IPS-20b (cell line): Measurements from ENCODE around the gene STARD5.

Experiments
- H3K27ac ChIP-seq: one replicate; pipeline ENCODE4 v1.5.1; 2013; ENCODE audit warnings: low read length
- H3K27me3 ChIP-seq: 2 replicates; pipeline ENCODE4 v1.6.1; 2013; ENCODE audit warnings: mild to moderate bottlenecking, low read length, inconsistent platforms; ENCODE audit not compliant: insufficient read depth
- H3K36me3 ChIP-seq: 2 replicates; pipeline ENCODE4 v1.6.1; 2013; ENCODE audit warnings: low read depth, mild to moderate bottlenecking, inconsistent platforms, low read length, moderate library complexity; ENCODE audit not compliant: insufficient read depth
- H3K4me1 ChIP-seq: 2 replicates; pipeline ENCODE4 v1.6.1; 2013; ENCODE audit warnings: mild to moderate bottlenecking, control low read depth, inconsistent platforms, low read length, moderate library complexity; ENCODE audit not compliant: insufficient read depth
- H3K4me3 ChIP-seq: 2 replicates; pipeline ENCODE4 v1.5.1; 2013; ENCODE audit warnings: mild to moderate bottlenecking, low read length, inconsistent platforms
- H3K9ac ChIP-seq: 2 replicates; pipeline ENCODE4 v1.6.1; 2013; ENCODE audit warnings: low read depth, mild to moderate bottlenecking, inconsistent platforms, low read length, moderate library complexity
- H3K9me3 ChIP-seq: 2 replicates; pipeline ENCODE4 v1.6.1; 2013; ENCODE audit warnings: mild to moderate bottlenecking, low read depth, low read length, inconsistent platforms; ENCODE audit not compliant: insufficient read depth

STARD5 gene, protein sequence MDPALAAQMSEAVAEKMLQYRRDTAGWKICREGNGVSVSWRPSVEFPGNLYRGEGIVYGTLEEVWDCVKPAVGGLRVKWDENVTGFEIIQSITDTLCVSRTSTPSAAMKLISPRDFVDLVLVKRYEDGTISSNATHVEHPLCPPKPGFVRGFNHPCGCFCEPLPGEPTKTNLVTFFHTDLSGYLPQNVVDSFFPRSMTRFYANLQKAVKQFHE

DNA sequence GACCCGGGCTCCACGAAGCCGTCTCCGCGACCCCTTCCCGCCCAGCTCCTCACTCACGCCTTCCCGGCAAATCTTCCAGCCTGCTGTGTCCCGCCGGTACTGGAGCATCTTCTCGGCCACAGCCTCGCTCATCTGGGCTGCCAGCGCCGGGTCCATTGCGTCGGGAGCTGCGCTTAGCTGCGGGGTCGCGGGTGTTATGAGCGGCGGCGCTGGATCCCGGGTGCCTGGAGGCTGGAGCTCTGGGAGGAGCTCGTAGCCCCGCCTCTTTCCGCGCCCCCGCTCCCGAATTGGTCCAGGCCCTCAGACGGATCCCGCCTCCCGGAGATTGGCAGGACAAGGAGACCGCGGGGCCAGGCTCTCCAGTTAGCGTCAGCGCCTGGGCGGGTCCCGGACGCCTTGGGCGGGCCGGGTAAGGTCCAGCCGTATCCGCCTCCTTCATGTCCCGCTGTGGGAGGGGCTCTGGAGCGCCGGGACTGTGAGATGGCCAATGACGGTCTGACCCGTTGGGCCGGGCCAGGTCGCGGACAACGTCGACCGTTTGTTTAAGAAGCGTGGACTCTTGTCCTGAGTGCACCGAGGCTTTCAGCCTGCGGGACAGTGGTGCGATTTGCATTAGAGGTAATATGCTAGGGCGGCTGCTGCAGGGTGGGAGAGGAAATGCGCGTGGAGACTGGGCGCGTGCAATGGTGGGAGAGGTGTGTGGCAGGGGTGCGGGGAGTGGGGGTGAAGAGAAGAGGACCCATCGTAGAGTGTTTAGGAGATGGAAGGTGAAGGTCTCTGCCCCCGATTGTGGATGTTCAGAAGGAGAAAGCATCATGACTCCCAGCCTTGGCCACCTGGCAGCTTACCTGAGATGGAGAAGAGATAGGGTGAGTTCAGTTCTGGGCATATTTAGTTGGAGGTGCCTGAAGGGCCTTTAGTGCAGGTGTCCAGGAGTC, at the start of gene STARD5:
Gene STARD5 (minus strand): TSS at position 198 of the 938 bp plus-strand sequence. CDS start 42 bp downstream, at position 156.
- Histone ChIP-seq H3K9ac (peak within 1 kb of the TSS; percentile 84; the same call in 1 of the 2 replicates), H3K27ac (no peak within 1 kb of the TSS), H3K4me3 (peak within 1 kb of the TSS; percentile 95), H3K36me3 (peaks cover 8% of the 10 kb centered on the region; the same call in 1 of the 2 replicates), H3K9me3 (no peaks in the 10 kb centered on the region), H3K4me1 (no peaks in the 10 kb centered on the region), H3K27me3 (peaks cover 7% of the 10 kb centered on the region)

DNA sequence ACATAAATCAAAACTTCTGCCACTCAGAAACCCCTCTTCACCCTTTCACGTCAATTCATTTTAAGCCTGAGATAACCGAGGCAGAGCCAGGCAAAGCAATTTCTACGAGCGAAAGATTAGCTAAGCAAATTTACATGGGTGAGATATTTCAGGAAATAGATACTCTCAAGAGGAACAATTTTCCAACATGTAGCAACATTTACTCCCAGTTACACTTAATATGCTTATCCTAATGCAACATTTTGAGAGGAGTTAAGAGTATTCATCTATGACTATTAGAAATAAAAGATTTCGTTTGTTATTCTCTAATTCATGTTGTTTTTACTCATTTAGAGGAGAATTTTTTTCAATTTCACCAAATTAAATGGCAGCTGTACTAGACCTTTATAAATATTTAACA, 49.2 kb upstream of the STARD5 start:
- Histone ChIP-seq H3K36me3 (no peaks in the 10 kb centered on the region), H3K4me1 (no peaks in the 10 kb centered on the region), H3K9me3 (no peaks in the 10 kb centered on the region), H3K4me3 (no peak overlapping the region), H3K9ac (no peak overlapping the region), H3K27ac (no peak overlapping the region), H3K27me3 (no peaks in the 10 kb centered on the region)

DNA sequence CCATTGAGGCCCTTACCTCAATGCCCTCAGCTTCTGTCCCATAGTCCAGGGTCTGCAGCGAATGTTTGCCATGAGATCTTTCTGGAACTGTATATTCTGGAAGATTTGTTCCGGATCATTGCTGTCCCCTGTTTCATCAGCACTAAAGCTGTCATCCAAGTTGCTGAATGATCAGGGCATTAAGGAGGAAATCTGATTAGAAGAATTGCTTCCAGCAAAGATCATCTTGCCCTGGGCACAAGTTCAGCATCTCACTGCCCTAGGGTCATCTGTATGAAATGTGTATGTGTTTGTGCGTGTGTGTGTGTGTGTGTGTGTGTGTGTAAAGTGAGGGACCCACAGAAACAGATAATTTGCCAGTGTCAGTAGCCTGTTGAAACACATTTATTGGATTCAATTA, 48.6 kb upstream of the STARD5 start:
- no peak overlapping the region for H3K27ac ChIP-seq
- H3K27me3 ChIP-seq = no peaks in the 10 kb centered on the region
- H3K36me3 ChIP-seq = no peaks in the 10 kb centered on the region
- H3K9ac ChIP-seq = no peak overlapping the region
- H3K4me1 ChIP-seq = no peaks in the 10 kb centered on the region
- H3K4me3 ChIP-seq = no peak overlapping the region
- H3K9me3 ChIP-seq = no peaks in the 10 kb centered on the region

DNA sequence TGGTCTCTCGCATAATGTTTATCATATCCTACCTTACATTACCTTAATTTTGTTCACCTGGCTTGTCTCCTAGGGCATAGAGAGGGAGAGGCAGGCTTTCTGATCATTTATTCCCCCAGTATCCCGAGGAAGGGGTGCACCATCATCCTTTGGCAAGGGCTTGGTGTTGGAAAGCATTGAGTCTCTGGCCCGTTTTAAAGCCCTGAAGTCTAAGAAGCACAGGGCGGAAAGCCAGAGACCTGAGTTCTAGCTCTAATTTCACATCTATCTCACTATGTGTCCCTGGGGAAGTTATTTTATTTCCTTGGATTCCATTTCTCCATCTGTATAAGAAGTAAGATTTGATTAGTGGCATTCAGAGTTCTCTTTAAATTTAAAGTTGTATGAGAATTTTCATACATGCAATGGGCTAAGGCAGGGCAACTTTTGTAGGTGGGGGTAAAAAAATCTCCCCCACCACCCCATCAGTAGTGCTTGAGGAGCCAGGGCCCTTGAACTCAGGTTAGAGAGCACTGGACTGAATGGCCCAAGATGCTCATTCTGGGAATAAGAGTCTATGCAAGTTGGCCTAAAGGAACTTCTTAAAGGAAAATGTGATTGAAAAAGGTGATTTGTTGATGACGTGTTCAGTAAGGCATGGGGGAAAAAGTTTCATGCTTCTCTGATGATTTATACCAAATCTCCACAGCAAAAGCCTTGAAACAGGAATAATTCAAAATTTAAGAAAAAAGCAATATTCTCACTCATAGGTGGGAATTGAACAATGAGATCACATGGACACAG, 40.0 kb upstream of the STARD5 start:
- H3K9me3 ChIP-seq = no peaks in the 10 kb centered on the region
- H3K4me3 ChIP-seq = no peak overlapping the region
- no peaks in the 10 kb centered on the region for H3K4me1 ChIP-seq
- H3K27me3 ChIP-seq = no peaks in the 10 kb centered on the region
- no peak overlapping the region for H3K27ac ChIP-seq
- H3K9ac ChIP-seq = no peak overlapping the region
- no peaks in the 10 kb centered on the region for H3K36me3 ChIP-seq

DNA sequence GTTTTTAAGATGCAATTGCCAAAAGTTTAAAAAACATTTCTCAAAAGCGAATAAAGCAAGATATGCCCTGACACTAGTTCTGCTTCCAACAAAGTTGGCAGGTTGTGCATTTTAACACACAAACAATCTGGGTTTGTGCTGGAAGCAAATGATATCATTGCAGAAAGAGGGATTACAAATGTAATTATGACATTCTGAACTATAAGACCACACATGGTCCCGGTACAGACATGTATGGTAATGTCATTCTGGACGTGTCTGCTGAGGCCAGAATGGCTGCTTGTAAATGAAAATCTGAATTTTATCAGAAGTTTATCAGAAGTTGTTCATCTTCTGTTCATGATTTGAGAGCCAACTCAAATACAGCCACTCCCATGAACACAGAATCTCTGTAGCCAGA, 39.3 kb upstream of the STARD5 start:
- H3K36me3 ChIP-seq = no peaks in the 10 kb centered on the region
- no peak overlapping the region for H3K9ac ChIP-seq
- H3K9me3 ChIP-seq = no peaks in the 10 kb centered on the region
- no peak overlapping the region for H3K27ac ChIP-seq
- H3K4me3 ChIP-seq = no peak overlapping the region
- H3K27me3 ChIP-seq = no peaks in the 10 kb centered on the region
- H3K4me1 ChIP-seq = no peaks in the 10 kb centered on the region

DNA sequence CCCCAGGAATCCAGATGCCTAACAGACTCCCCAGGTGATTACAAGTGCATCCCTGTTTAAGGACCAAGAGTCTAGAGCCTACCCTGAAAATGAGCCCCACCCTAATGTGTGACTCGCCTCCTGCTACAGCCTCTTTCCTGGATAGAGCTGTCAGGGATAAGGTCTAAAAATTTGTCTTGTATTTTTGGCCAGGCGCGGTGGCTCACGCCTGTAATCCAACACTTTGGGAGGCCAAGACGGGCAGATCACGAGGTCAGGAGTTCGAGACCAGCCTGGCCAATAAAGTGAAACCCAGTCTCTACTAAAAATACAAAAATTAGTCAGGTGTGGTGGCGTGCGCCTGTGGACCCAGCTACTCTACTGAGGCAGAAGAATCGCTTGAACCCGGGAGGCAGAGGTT, 38.8 kb upstream of the STARD5 start:
- Histone ChIP-seq H3K27ac (no peak overlapping the region), H3K36me3 (no peaks in the 10 kb centered on the region), H3K9me3 (no peaks in the 10 kb centered on the region), H3K4me1 (no peaks in the 10 kb centered on the region), H3K9ac (no peak overlapping the region), H3K27me3 (no peaks in the 10 kb centered on the region), H3K4me3 (no peak overlapping the region)

DNA sequence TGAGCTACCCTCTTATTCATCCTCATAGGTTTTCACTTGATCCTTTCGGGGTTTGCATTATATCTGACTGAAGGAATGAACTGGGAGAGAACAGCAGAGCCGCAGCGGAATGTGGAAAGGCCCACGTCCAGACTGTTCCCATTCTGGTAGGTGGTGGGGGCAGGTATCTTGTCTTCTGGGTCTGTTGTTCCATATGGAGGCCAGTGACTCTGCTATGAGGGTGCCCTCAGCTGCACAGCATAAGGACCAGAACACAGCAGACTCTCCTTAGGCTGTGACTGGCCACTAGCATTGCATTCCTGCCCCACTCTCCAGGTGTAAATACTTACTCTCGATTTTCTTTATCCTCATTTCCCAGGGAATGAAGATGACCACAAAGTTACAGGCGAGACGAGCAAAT, 38.0 kb upstream of the STARD5 start:
- no peak overlapping the region for H3K27ac ChIP-seq
- no peaks in the 10 kb centered on the region for H3K36me3 ChIP-seq
- H3K9me3 ChIP-seq = no peaks in the 10 kb centered on the region
- H3K9ac ChIP-seq = no peak overlapping the region
- H3K4me3 ChIP-seq = no peak overlapping the region
- no peaks in the 10 kb centered on the region for H3K4me1 ChIP-seq
- no peaks in the 10 kb centered on the region for H3K27me3 ChIP-seq

DNA sequence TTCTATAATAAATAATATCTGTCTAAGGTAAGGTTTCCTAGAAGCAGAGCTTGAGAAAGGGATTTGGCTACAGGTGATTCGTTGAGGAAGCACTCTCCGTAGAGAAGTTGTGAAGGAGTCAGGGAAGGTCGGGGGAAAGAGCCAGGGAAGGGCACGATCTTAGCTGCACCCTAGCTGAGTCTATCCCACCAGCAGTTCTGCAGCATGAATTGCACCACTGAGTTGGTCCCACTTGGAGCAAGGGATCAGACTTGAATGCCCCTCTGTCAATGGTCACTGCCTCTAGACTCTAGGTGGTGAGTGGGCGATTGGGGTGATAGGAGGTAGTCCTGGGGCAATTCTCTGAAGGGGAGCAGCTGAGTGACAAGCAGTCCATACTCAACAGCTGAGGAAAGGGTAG, 36.5 kb upstream of the STARD5 start:
- Histone ChIP-seq H3K4me1 (peaks cover 7% of the 10 kb centered on the region; the same call in 1 of the 2 replicates), H3K9ac (no peak overlapping the region), H3K36me3 (no peaks in the 10 kb centered on the region), H3K27me3 (no peaks in the 10 kb centered on the region), H3K27ac (no peak overlapping the region), H3K4me3 (no peak overlapping the region), H3K9me3 (no peaks in the 10 kb centered on the region)

DNA sequence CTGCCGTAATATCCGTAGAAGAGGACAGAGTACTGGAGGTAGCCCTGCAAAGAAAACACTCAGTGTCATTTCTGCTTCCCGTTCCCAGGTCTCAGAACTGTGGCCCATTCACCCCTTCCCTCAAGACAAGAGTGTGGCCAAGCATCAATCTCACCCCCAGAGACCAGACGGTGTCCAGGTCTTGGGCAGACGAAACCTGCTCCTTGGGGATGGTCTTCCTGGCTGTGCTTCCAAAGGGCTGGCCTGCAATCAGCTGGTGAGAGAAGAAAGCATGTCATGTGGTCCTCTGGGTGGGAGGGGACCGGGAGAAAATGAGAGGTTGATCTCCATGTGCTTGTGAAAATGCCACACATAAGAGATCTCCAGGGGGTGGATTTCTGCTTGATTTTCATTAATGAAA, 34.3 kb upstream of the STARD5 start:
- Histone ChIP-seq H3K4me3 (no peak overlapping the region), H3K27me3 (no peaks in the 10 kb centered on the region), H3K9me3 (no peaks in the 10 kb centered on the region), H3K9ac (no peak overlapping the region), H3K4me1 (peaks cover 7% of the 10 kb centered on the region; the same call in 1 of the 2 replicates), H3K27ac (no peak overlapping the region), H3K36me3 (no peaks in the 10 kb centered on the region)

DNA sequence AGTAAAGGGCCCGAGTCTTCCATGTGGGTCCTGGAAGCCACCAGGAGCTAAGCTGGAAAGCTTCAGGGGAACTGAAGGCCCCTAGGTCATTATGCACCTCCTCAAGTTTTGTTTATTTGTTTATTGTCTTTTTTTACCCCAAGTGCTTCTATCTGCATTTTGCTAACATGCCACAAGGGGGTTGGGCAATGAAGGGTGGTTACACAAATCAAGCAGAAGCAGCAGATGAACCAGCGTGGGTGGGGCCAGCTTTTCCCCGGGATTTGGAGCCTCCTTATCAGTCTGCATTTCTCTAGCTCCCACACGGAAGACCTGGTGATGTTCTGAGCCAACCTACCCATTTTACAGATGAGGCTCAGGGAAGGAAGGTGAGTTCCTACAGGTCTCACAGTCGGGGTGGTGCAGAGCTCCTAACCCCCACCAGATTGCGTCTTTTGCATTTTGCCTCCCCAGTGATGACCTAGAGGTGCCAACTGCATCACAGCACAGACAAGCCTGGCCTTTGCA, 33.3 kb upstream of the STARD5 start:
- H3K4me1 ChIP-seq = peaks cover 7% of the 10 kb centered on the region; the same call in 1 of the 2 replicates
- no peaks in the 10 kb centered on the region for H3K36me3 ChIP-seq
- no peaks in the 10 kb centered on the region for H3K9me3 ChIP-seq
- no peak overlapping the region for H3K4me3 ChIP-seq
- no peak overlapping the region for H3K9ac ChIP-seq
- H3K27ac ChIP-seq = no peak overlapping the region
- H3K27me3 ChIP-seq = no peaks in the 10 kb centered on the region

DNA sequence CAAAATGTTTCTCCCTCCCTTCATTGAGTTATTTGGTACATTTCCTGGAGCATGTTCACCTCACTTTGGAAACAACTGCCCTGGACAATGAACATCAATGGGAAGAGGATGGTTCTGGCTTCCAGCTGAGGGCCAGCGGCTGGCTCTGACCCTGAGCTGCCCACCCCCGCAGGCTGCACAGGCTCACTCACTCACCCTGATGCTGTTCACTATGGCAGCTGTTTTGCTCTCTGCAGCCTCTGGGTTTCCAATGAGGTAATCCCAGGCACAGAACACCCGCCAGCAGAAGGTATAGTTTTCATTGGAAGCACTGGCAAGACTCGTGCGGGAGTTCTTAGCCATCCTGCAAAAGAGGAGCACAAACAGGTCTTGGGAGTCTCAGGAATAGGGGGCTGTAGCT, 32.3 kb upstream of the STARD5 start:
- Histone ChIP-seq H3K27ac (no peak overlapping the region), H3K9ac (no peak overlapping the region), H3K9me3 (no peaks in the 10 kb centered on the region), H3K4me1 (peaks cover 7% of the 10 kb centered on the region; the same call in 1 of the 2 replicates), H3K4me3 (no peak overlapping the region), H3K36me3 (no peaks in the 10 kb centered on the region), H3K27me3 (no peaks in the 10 kb centered on the region)
